ENCODE results near the gene LRSAM1. TPM values are rescaled to one million over a fixed set of nuclear protein-coding genes. Genes with fewer than 3 reads are reported as not detected.

The LRSAM1 gene
- total and polyA plus RNA-seq, 7 donors, result 8.3 to 17.7 (median 13.3) TPM

GRCh38 chr9:127519301-127520166 is 68.2 kb downstream of the LRSAM1 start:
- H3K27me3 ChIP-seq (ENCODE audit: insufficient read depth in 3 of 3, low read length in 2 of 3), result no peaks in the 10 kb centered on the region
- no peak overlapping the region for H3K4me3 ChIP-seq
- H3K36me3 ChIP-seq (ENCODE audit: insufficient read depth in 1 of 2, low read depth in 1 of 2), result peaks cover 0 to 37% of the 10 kb centered on the region in 2 donors
- ATAC-seq (peak; percentile 48 to 64 (median 55)), DNase-seq (peak in 1 of 2 donors; percentile 50)
- peak overlapping the region; percentile 58 for H3K27ac ChIP-seq
- 56 to 65% (median 57%) methylated on average over 22 of the region's 22 CpGs for WGBS, 3 donors
- TF ChIP-seq CTCF (IDR thresholded peaks at IDR 0.05), result no peak
- H3K9me3 ChIP-seq, result peaks cover 4% of the 10 kb centered on the region
- intact Hi-C loops (cut with DNase I), result loop anchor here in 1 of 2 donors (5.0 kb wide), 2 partner anchors 38 to 58 kb away; no protein-coding TSS in a partner anchor
- H3K4me1 ChIP-seq, result peaks cover 10% of the 10 kb centered on the region

GRCh38 chr9:127520941-127521918 is 69.9 kb downstream of the LRSAM1 start:
- H3K4me1 ChIP-seq, result peaks cover 10% of the 10 kb centered on the region
- peak overlapping the region; percentile 71 for H3K27ac ChIP-seq
- peaks cover 9% of the 10 kb centered on the region for H3K9me3 ChIP-seq
- no peaks in the 10 kb centered on the region for H3K27me3 ChIP-seq (ENCODE audit: insufficient read depth in 3 of 3, low read length in 2 of 3)
- H3K36me3 ChIP-seq (ENCODE audit: insufficient read depth in 1 of 2, low read depth in 1 of 2), result peaks cover 0 to 28% of the 10 kb centered on the region in 2 donors
- no peak overlapping the region for H3K4me3 ChIP-seq
- ATAC-seq (peak; percentile 14 to 64 (median 48)), DNase-seq (no peak)
- TF ChIP-seq CTCF (IDR thresholded peaks at IDR 0.05), result no peak
- WGBS, 3 donors, result 50 to 63% (median 50%) methylated on average over 19 to 20 of the region's 20 CpGs
- intact Hi-C loops (cut with DNase I), result loop anchor here in 1 of 2 donors (5.0 kb wide), 2 partner anchors 36 to 56 kb away; no protein-coding TSS in a partner anchor

- DNase-seq (no peak), ATAC-seq (peak; percentile 9 to 53 (median 22))
- no peak for TF ChIP-seq CTCF (IDR thresholded peaks at IDR 0.05)
- H3K27me3 ChIP-seq (ENCODE audit: insufficient read depth in 3 of 3, low read length in 2 of 3), result no peaks in the 10 kb centered on the region
- H3K4me1 ChIP-seq, result peaks cover 10% of the 10 kb centered on the region
- H3K36me3 ChIP-seq (ENCODE audit: insufficient read depth in 1 of 2, low read depth in 1 of 2), result peaks cover 0 to 23% of the 10 kb centered on the region in 2 donors
- H3K9me3 ChIP-seq, result peaks cover 9% of the 10 kb centered on the region
- intact Hi-C loops (cut with DNase I), result loop anchor here in 1 of 2 donors (5.0 kb wide), 2 partner anchors 35 to 55 kb away; no protein-coding TSS in a partner anchor
- H3K4me3 ChIP-seq, result no peak overlapping the region
- WGBS, 3 donors, result 30 to 46% (median 46%) methylated on average over 4 to 5 of the region's 5 CpGs
- peak overlapping the region; percentile 71 for H3K27ac ChIP-seq
Observed at GRCh38 chr9:127521919-127522304, 70.6 kb downstream of the LRSAM1 start.

GRCh38 chr9:127522727-127523126 is 71.4 kb downstream of the LRSAM1 start:
- peaks cover 0 to 16% of the 10 kb centered on the region in 2 donors for H3K36me3 ChIP-seq (ENCODE audit: insufficient read depth in 1 of 2, low read depth in 1 of 2)
- H3K9me3 ChIP-seq, result peaks cover 9% of the 10 kb centered on the region
- 33 to 49% (median 37%) methylated on average over 2 of the region's 2 CpGs for WGBS, 3 donors
- no peak for TF ChIP-seq CTCF (IDR thresholded peaks at IDR 0.05)
- H3K4me3 ChIP-seq, result no peak overlapping the region
- no peaks in the 10 kb centered on the region for H3K27me3 ChIP-seq (ENCODE audit: insufficient read depth in 3 of 3, low read length in 2 of 3)
- peaks cover 10% of the 10 kb centered on the region for H3K4me1 ChIP-seq
- DNase-seq (no peak), ATAC-seq (no peak)
- intact Hi-C loops (cut with DNase I), result loop anchor here in 1 of 2 donors (5.0 kb wide), 2 partner anchors 35 to 55 kb away; no protein-coding TSS in a partner anchor
- H3K27ac ChIP-seq, result no peak overlapping the region

Measured in psoas muscle (tissue), 8 donors.